HPDE6-E6E7 (cell line): ENCODE measurements around the gene RFC4.
"Not testable (repeated sequence)": the region's sequence is repeated elsewhere in the genome, so short reads cannot be mapped to it uniquely, and the experiment has no call there.

Source experiments
- DNase-seq: peaks from one replicate; pipeline ENCODE4 v3.0.0; 2011; ENCODE audit warnings: missing footprints; ENCODE audit errors: extremely low spot score

Gene RFC4

GRCh38 chr3:186806089-186807055 is at the start of gene RFC4:
TSS of gene RFC4 (minus strand) at chr3:186806482. CDS start at chr3:186804713, 1,769 bp downstream.
- peak; percentile 72 for DNase-seq

GRCh38 chr3:186854954-186855353 is 48.7 kb upstream of the RFC4 start:
- DNase-seq = no peak

GRCh38 chr3:186854146-186854545 is 47.9 kb upstream of the RFC4 start:
- no peak for DNase-seq

GRCh38 chr3:186852994-186853393 is 46.7 kb upstream of the RFC4 start:
- no peak for DNase-seq

- DNase-seq = not testable (repeated sequence)
These were observed 45.6 kb upstream of the RFC4 start for GRCh38 chr3:186851835-186852234.

- no peak for DNase-seq
These were observed 43.2 kb upstream of the RFC4 start for GRCh38 chr3:186849374-186849975.

DNA sequence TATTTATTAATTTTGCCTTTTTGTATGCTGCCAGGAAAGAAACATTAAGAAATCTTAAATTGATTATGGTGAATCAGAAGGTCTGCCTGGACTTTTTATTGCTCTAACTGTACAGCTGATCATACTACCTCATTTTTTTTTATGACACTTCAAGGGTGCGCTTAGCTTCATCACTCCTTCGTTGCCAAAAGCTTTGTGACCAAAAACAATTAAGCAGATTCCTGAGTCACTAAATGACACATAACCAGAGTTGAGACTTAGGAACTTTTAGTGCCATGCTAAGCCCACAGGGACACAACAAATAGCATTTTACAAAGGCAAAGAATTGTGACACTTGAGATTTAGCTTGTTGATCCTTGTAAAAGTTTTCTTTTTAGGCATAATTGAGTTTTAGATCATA is 41.2 kb upstream of the RFC4 start:
- no peak for DNase-seq

DNA sequence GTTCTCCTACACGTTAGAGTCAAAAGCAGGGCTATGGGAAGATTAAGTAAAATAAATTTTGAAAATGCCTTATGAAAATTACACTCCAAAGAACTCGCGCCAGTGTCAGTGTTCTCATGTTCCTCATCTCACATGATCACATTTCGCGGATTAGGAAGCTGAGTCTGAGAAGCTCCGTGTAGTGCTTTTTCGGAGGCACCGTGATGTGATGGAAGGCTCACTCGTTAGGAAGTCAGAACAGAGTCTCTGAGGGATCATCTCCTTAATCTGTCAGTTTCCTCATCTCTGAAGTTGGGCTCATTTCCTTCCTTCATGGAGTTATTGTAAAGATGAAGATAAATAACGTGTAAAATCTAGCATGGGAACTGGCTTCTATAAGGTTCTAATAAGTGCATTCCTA is 39.5 kb upstream of the RFC4 start:
- no peak for DNase-seq

GRCh38 chr3:186844908-186845307 is 38.6 kb upstream of the RFC4 start:
- DNase-seq = no peak

GRCh38 chr3:186843039-186843432 is 36.8 kb upstream of the RFC4 start:
- DNase-seq = no peak

- no peak for DNase-seq
These were observed 36.2 kb upstream of the RFC4 start, which contains the start of gene ADIPOQ for GRCh38 chr3:186842426-186843038. TSS of gene ADIPOQ (plus strand) at chr3:186842710. CDS start at chr3:186853059, 10,349 bp downstream.

DNA sequence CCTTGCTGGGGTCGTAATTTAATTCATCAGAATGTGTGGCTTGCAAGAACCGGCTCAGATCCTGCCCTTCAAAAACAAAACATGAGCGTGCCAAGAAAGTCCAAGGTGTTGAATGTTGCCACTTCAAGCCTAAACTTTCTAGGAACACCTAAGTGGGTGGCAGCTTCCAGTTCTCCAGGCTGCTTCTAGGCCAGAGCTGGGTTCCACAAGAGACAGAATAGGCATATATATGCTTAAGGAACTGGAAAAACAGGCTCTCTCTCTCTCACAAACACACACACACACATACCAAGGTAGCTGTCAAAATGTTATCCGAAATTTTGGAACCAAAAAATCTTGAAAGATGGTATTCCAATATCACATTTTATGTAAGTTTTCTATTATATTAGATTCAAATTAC is 35.3 kb upstream of the RFC4 start:
- DNase-seq = no peak

DNA sequence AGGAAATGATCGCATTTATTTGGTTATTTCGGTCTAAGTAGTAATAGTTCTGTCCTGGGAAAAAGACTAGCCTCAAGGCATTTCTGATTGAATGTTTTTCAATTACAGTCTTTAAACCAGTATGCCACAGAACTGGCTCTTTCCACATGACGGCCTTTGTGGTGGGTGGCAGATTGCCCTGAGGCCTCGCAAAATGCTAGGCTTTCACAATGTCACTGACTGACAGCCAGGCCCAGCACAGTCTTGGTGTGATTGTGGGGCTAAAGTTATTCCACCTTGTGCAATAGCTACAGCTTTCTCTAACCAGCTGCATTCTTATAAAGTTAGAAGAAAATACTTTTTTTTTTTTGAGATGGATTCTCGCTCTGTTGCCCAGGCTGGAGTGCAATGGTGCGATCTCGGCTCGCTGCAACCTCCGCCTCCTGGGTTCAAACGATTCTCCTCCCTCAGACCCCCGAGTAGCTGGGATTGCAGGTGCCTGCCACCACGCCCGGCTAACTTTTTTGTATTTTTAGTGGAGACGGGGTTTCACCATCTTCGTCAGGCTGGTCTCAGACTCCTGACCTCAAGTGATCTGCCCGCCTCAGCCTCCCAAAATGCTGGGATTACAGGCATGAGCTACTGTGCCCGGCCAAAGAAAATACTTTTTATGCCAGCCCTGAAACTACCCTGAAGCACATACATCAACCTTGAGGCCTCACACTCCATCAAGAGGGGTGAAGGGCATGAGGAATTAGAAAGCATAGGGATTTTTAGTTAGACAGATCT is 33.8 kb upstream of the RFC4 start:
- DNase-seq = no peak

DNA sequence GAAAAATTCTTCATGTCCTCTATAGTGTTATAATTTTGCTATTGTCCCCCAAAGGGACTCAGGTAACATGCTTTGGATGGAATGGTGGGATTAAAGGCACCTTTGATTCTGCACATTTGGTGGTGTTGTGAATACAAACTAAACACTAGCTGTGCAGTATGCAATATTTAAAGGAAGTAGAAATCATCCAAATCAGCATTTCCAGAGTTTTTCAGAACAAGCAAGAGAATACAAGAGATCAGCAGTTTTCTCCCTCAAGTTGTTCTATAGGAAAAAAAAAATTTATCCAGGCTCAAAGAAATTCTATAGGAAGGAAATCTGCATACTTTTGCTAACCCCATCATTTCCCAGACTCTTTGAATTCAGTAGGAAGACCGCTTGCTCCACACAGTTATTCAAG is 26.0 kb upstream of the RFC4 start:
- DNase-seq = no peak

DNA sequence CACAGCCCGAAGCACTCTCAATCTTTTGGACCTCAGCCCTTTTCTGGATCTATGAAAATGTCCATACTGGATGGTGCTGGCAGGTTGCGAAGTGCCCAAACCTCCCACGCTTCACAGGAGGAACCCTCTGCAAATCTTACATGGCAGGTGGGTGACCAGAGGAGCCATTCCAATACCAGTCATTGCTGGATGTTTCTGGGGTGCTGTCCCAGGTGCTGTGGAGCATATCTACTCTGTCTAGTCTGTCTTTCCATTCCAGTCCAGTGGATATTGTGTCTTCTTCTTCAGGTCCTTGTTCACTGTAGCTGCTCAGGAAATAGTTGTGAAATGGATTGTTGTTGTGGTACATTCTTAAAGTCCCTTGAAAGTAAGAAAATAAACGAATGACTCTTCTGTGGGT is 25.5 kb upstream of the RFC4 start:
- DNase-seq = no peak

DNA sequence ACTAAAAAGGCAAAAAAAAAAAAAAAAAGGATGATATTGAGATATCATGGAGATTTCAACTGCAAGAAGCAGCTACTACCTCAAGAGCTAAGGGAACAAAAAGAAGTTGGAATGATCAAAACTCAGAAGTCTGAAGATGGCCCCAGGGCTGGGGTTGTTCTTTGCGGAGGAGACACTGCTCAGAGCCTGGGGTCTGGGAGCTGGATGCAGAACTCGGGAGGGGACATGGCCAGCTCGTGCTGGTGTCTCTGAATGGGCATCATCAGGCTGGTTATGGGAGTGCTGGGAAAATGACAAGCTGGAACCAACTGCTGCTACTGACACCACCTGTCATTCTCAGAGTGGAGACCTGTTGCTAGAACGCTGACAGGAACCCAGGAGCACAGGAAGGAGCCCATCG is 22.1 kb upstream of the RFC4 start:
- DNase-seq = no peak

- peak; percentile 96 for DNase-seq
These were observed 20.9 kb upstream of the RFC4 start for GRCh38 chr3:186826976-186827857.

GRCh38 chr3:186826410-186826975 is 20.2 kb upstream of the RFC4 start:
- DNase-seq = no peak

- no peak for DNase-seq
These were observed 19.7 kb upstream of the RFC4 start for GRCh38 chr3:186825872-186826409.

- DNase-seq = no peak
These were observed 19.1 kb upstream of the RFC4 start for GRCh38 chr3:186825294-186825821.
